Dendritic cell treated with granulocyte-macrophage colony-stimulating factor and Interleukin-4, amounts not matched to agents 40 ng/mL and 50 ng/mL, for 4 days (primary cell): ENCODE data around the gene ATP1B1.

ENCODE experiments used
- H3K27ac Mint-ChIP-seq: one replicate; pipeline ENCODE4 v1.8.0; 2022; ENCODE audit warnings: mild to moderate bottlenecking, mixed read lengths
- H3K27me3 Mint-ChIP-seq: one replicate; pipeline ENCODE4 v1.8.0; 2022; ENCODE audit warnings: mild to moderate bottlenecking, mixed read lengths
- H3K36me3 Mint-ChIP-seq: one replicate; pipeline ENCODE4 v1.8.0; 2022; ENCODE audit warnings: low read depth, mixed read lengths
- H3K4me1 Mint-ChIP-seq: one replicate; pipeline ENCODE4 v1.8.0; 2022; ENCODE audit warnings: low read depth, mixed read lengths
- H3K4me3 Mint-ChIP-seq: one replicate; pipeline ENCODE4 v1.8.0; 2022; ENCODE audit warnings: mild to moderate bottlenecking, moderate library complexity, mixed read lengths
- H3K9me3 Mint-ChIP-seq: one replicate; pipeline ENCODE4 v1.8.0; 2022; ENCODE audit warnings: mixed read lengths
- intact Hi-C: fragments of 100-400 bp; cut with micrococcal nuclease; formaldehyde crosslinking; loops from one replicate; pipeline ENCODE4 v1.15.0; 2022

The ATP1B1 gene

GRCh38 chr1:169129109-169129784 is 22.8 kb downstream of the ATP1B1 start:
- intact Hi-C loops = no loop called here
- no peak overlapping the region for H3K27ac Mint-ChIP-seq
- no peaks in the 10 kb centered on the region for H3K27me3 Mint-ChIP-seq
- peaks cover 88% of the 10 kb centered on the region for H3K36me3 Mint-ChIP-seq
- H3K4me3 Mint-ChIP-seq = no peak overlapping the region
- H3K9me3 Mint-ChIP-seq = no peaks in the 10 kb centered on the region
- no peaks in the 10 kb centered on the region for H3K4me1 Mint-ChIP-seq

DNA sequence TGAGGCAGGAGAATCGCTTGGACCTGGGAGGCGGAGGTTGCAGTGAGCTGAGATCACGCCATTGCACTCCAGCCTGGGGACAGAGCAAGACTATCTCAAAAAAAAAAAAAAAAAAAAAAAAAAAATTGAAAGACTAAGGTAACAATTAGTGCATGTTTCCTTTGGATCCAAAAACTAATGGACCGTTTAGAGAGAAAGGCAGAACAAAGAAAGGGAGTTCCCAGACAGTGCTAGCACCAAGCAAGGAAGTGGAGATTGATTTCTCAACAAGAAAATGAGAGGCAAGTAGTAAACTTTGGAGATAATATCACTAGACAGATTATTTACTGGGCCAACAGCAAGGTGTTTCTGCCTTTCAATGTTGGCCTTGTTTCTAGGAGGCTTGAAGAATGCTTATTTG is 24.2 kb downstream of the ATP1B1 start:
- Mint-ChIP-seq H3K4me3 (no peak overlapping the region), H3K27me3 (no peaks in the 10 kb centered on the region), H3K27ac (no peak overlapping the region), H3K36me3 (peaks cover 80% of the 10 kb centered on the region), H3K9me3 (no peaks in the 10 kb centered on the region), H3K4me1 (no peaks in the 10 kb centered on the region)
- intact Hi-C loops = loop anchor here (5.0 kb wide), 1 partner anchor 528 kb away; no protein-coding TSS in a partner anchor

- Mint-ChIP-seq H3K36me3 (peaks cover 65% of the 10 kb centered on the region), H3K4me3 (no peak overlapping the region), H3K27ac (no peak overlapping the region), H3K4me1 (no peaks in the 10 kb centered on the region), H3K27me3 (no peaks in the 10 kb centered on the region), H3K9me3 (no peaks in the 10 kb centered on the region)
- intact Hi-C loops = loop anchor here (5.0 kb wide), 1 partner anchor 530 kb away; no protein-coding TSS in a partner anchor
Observed at GRCh38 chr1:169132512-169133227, 26.2 kb downstream of the ATP1B1 start.

DNA sequence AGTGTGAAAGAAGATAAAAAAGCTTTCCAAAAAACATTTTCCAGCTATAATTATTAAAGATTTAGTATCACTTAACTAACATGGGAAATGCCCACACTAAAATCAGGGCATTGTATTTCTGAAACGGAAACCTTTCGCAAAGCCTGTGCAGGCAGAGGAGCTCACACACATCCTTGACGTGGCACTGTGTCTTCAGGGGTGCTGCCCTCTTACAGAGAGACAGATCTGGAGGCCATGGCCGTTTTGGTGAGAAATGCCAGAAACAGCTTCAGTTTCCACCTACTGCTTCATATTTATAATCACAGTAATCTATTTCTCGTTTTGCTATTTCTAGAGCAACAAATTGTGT is 26.7 kb downstream of the ATP1B1 start:
- Mint-ChIP-seq H3K4me1 (no peaks in the 10 kb centered on the region), H3K4me3 (no peak overlapping the region), H3K27me3 (no peaks in the 10 kb centered on the region), H3K9me3 (no peaks in the 10 kb centered on the region), H3K36me3 (peaks cover 60% of the 10 kb centered on the region), H3K27ac (no peak overlapping the region)
- intact Hi-C loops = loop anchor here (5.0 kb wide), 1 partner anchor 531 kb away; no protein-coding TSS in a partner anchor

- peaks cover 53% of the 10 kb centered on the region for H3K36me3 Mint-ChIP-seq
- H3K9me3 Mint-ChIP-seq = no peaks in the 10 kb centered on the region
- no peak overlapping the region for H3K4me3 Mint-ChIP-seq
- H3K4me1 Mint-ChIP-seq = no peaks in the 10 kb centered on the region
- intact Hi-C loops = loop anchor here (5.0 kb wide), 1 partner anchor 532 kb away; no protein-coding TSS in a partner anchor
- no peak overlapping the region for H3K27ac Mint-ChIP-seq
- no peaks in the 10 kb centered on the region for H3K27me3 Mint-ChIP-seq
Observed at GRCh38 chr1:169133801-169134502, 27.5 kb downstream of the ATP1B1 start.

DNA sequence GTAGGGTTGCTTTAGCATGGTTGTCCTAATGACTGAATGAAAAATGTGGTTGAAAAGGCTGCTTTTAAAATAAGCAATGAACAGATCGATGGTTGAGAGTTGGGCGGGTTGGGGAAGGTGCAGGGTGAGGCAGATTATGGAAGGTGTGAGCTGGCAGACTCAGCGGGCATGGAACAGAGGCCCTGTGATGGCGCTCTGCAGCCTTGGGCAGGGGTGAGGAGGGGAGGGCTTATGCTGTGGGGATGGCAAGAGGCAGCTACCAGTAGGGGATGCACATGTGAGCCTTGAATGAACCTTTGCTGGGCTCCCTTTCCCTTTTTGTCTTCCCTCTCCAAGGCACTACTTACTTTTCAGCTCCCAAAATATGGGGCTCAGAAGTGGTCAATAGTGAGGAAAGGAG is 30.9 kb downstream of the ATP1B1 start:
- no peaks in the 10 kb centered on the region for H3K9me3 Mint-ChIP-seq
- H3K4me1 Mint-ChIP-seq = no peaks in the 10 kb centered on the region
- H3K27ac Mint-ChIP-seq = no peak overlapping the region
- H3K36me3 Mint-ChIP-seq = peaks cover 20% of the 10 kb centered on the region
- intact Hi-C loops = loop anchor here (2.0 kb wide), 1 partner anchor 21 kb away; no protein-coding TSS in a partner anchor
- no peak overlapping the region for H3K4me3 Mint-ChIP-seq
- H3K27me3 Mint-ChIP-seq = no peaks in the 10 kb centered on the region

DNA sequence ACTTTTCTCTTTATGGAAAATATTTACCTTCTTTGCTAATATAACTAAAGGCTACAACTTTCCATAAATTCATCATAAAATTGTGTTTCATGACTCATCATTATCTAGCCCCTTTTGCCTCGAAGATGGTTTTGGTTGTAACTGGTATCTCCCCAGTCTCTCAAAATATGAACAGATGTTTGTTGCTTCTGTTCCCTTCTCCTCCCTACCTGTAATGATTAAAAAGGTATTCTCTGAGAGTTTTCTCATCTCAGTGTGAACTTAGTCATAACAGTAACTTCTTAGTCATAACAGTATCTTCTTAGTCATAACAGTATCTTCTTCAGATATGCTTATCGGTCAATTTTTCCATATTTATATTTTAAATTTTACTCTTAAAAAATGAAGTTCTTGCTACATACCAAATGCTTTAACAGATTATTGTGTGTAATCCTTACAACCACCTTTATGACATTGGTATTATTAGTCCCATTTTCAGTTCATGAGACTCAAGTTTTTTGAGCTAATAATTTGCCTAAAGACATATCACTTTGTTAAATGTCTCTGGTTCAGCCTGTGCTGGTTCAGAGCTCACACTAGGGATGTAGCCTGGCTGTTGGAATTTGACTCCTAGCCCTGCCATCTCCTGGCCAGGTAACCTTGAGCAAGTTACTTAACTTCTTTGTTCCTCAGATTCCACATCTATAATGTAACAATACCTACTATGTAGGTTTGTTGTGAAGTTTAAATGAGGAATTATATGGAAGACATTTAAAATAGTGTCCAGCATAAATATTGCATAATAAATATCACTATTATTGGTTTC is 32.6 kb downstream of the ATP1B1 start:
- Mint-ChIP-seq H3K27me3 (no peaks in the 10 kb centered on the region), H3K36me3 (peaks cover 7% of the 10 kb centered on the region), H3K4me1 (no peaks in the 10 kb centered on the region), H3K4me3 (no peak overlapping the region), H3K9me3 (no peaks in the 10 kb centered on the region), H3K27ac (no peak overlapping the region)
- intact Hi-C loops = no loop called here

- intact Hi-C loops = no loop called here
- Mint-ChIP-seq H3K27ac (no peak overlapping the region), H3K27me3 (no peaks in the 10 kb centered on the region), H3K36me3 (no peaks in the 10 kb centered on the region), H3K4me1 (no peaks in the 10 kb centered on the region), H3K9me3 (no peaks in the 10 kb centered on the region), H3K4me3 (no peak overlapping the region)
Observed at GRCh38 chr1:169141356-169141755, 34.9 kb downstream of the ATP1B1 start.

DNA sequence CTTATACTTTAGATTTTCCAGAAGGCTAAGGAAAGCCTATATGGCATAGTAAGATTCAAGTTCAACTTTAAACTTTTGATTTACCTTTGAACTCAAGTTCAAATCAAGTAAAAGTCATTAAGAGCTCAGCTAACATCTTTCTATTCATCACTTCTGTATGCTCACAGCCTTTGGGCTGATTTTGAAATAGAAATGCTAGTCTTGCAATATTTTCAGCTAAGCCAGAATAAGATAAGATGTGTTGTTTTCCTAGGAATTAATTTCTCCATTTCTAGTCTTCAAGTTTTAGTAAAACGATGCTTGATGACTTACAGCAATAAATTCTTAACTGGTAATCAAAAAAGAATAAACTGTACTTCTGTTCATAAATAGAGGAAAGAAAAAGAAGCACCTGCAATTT is 35.6 kb downstream of the ATP1B1 start:
- intact Hi-C loops = no loop called here
- Mint-ChIP-seq H3K27me3 (no peaks in the 10 kb centered on the region), H3K27ac (no peak overlapping the region), H3K4me3 (no peak overlapping the region), H3K36me3 (no peaks in the 10 kb centered on the region), H3K4me1 (no peaks in the 10 kb centered on the region), H3K9me3 (no peaks in the 10 kb centered on the region)

- Mint-ChIP-seq H3K4me3 (no peak overlapping the region), H3K27me3 (no peaks in the 10 kb centered on the region), H3K9me3 (no peaks in the 10 kb centered on the region), H3K36me3 (no peaks in the 10 kb centered on the region), H3K27ac (no peak overlapping the region), H3K4me1 (no peaks in the 10 kb centered on the region)
- intact Hi-C loops = no loop called here
Observed at GRCh38 chr1:169143346-169143745, 36.9 kb downstream of the ATP1B1 start.

DNA sequence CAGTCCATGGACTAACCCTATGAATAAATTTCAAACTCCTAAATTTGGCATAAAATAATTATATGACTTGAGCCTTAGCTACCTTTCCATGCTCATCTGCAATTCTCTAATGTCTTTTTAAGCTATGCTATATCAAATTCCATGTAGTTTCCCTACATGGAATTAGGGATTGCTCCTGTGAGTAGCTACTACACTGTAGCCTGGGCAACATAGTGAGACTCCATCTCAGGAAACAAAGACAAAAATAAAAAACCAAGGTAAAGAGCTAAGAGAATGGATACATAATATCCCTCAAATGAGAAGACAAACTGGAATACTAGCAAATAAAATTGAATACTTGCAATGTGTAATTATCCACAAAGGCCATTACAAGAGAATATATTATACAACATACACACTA is 37.5 kb downstream of the ATP1B1 start:
- Mint-ChIP-seq H3K9me3 (no peaks in the 10 kb centered on the region), H3K27me3 (no peaks in the 10 kb centered on the region), H3K36me3 (no peaks in the 10 kb centered on the region), H3K4me3 (no peak overlapping the region), H3K27ac (no peak overlapping the region), H3K4me1 (no peaks in the 10 kb centered on the region)
- intact Hi-C loops = no loop called here

GRCh38 chr1:169144941-169145626 is 38.6 kb downstream of the ATP1B1 start:
- H3K36me3 Mint-ChIP-seq = no peaks in the 10 kb centered on the region
- no peaks in the 10 kb centered on the region for H3K9me3 Mint-ChIP-seq
- H3K27me3 Mint-ChIP-seq = no peaks in the 10 kb centered on the region
- H3K4me3 Mint-ChIP-seq = no peak overlapping the region
- no peak overlapping the region for H3K27ac Mint-ChIP-seq
- H3K4me1 Mint-ChIP-seq = no peaks in the 10 kb centered on the region
- intact Hi-C loops = no loop called here

GRCh38 chr1:169146576-169147214 is 40.2 kb downstream of the ATP1B1 start:
- Mint-ChIP-seq H3K27ac (no peak overlapping the region), H3K4me3 (no peak overlapping the region), H3K36me3 (no peaks in the 10 kb centered on the region), H3K9me3 (no peaks in the 10 kb centered on the region), H3K27me3 (no peaks in the 10 kb centered on the region), H3K4me1 (no peaks in the 10 kb centered on the region)
- intact Hi-C loops = no loop called here
